ENCODE measurements around the gene NUP62CL.

DNA sequence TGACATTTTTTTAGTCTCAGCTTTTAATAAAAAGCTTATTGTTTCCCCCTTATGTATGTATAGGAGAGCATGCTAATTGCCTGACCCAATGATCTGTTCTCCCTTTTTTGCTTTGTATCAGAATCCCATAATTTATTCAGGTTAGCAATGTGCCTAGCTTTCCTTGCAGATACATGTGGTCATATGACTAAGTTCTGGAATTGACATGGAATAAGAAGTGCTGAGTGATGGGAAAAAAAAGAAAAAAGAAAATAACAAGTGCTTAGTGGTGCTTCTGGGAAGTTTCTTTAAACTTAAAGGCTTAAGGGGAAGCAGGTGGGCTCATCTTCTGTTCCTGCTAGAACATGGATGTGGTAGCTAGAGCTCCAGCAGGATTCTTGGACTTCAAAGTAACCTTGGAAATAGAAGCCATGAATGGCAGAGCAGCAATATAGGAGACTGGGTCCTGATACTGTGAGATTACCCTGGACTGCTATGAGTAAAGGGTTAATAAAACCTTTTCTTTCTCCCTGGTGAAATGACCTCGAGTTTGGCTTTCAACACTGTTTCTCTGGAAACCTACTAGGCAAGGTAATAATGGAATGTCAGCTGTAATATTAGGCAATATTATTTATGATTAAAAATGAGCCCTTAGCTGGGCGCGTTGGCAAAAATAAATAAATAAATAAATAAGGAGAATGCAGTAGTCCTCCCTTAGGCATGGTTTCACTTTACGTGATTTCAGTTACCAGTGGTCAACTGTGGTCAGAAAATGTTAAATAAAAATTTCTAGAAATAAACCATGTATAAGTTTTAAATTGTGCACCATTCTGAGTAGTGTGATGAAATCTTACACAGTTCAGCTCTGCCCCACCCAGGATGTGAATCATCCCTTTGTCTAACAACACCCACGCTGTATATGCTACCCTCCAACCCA is 70.9 kb downstream of the NUP62CL start:
- TF ChIP-seq SP2 (tag by site-specific recombination; IDR thresholded peaks at IDR 0.05) (no peak), CTCF (tag by site-specific recombination; IDR thresholded peaks at IDR 0.05) (no peak), BCL11B (tag by site-specific recombination; IDR thresholded peaks at IDR 0.05; ENCODE audit: low read depth) (no peak)

Data from HEK293 (cell line).